Measurements from ENCODE around the gene LAMA5. TPM values are rescaled to one million over a fixed set of nuclear protein-coding genes. Genes with fewer than 3 reads are reported as not detected.
A peak's percentile ranks its signal among the peaks of the same experiment; 100 is the strongest.

The LAMA5 gene
- total RNA-seq, 1 experiment from 2014 or later = 321 TPM

GRCh38 chr20:62381842-62382241 is 14.7 kb upstream of the LAMA5 start:
- ChIA-PET RAD21 (ENCODE audit: low non-redundant PET in 1 of 2, low total read pairs in 2 of 2, uncharacterized antibody in 2 of 2, unreplicated experiment in 2 of 2) (interaction anchor here in 1 of 2 experiments (1.0 kb wide), 1 partner anchor 80 kb away, joined by 8 read pairs; the partner anchor contains the start of gene ADRM1), POLR2A (interaction anchor here (1.0 kb wide), 1 partner anchor 13 kb away, joined by 3 read pairs; no protein-coding TSS in a partner anchor), CTCF (interaction anchor here (0.9 to 1.9 kb wide), 6 partner anchors 8 to 371 kb away, joined by 4 to 25 read pairs (median 10); partner anchors contain the start of gene ADRM1)
- no peaks in the 10 kb centered on the region for H3K27me3 ChIP-seq (ENCODE audit: insufficient read depth, low read length)
- TF ChIP-seq ELF1 (IDR thresholded peaks at IDR 0.05; ENCODE audit: borderline replicate concordance, low read depth) (no peak), FOSL1 (IDR thresholded peaks at IDR 0.05; ENCODE audit: low read depth) (no peak), EGR1 (IDR thresholded peaks at IDR 0.05; ENCODE audit: low read depth) (no peak), CBX3 (IDR thresholded peaks at IDR 0.05; ENCODE audit: low read depth) (no peak), ZNF274 (IDR thresholded peaks at IDR 0.05; ENCODE audit: low read depth, low read length) (no peak), ZFX (IDR thresholded peaks at IDR 0.05) (no peak), ZBTB33 (IDR thresholded peaks at IDR 0.05; ENCODE audit: extremely low read depth, insufficient replicate concordance, low read length) (no peak), SP1 (IDR thresholded peaks at IDR 0.05; ENCODE audit: low read depth) (no peak), CEBPB (IDR thresholded peaks at IDR 0.05; ENCODE audit: low read depth) (no peak)
- TF ChIP-seq, protein P1, sequence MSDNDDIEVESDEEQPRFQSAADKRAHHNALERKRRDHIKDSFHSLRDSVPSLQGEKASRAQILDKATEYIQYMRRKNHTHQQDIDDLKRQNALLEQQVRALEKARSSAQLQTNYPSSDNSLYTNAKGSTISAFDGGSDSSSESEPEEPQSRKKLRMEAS (IDR thresholded peaks at IDR 0.05) = no peak
- TF ChIP-seq, protein P2, sequence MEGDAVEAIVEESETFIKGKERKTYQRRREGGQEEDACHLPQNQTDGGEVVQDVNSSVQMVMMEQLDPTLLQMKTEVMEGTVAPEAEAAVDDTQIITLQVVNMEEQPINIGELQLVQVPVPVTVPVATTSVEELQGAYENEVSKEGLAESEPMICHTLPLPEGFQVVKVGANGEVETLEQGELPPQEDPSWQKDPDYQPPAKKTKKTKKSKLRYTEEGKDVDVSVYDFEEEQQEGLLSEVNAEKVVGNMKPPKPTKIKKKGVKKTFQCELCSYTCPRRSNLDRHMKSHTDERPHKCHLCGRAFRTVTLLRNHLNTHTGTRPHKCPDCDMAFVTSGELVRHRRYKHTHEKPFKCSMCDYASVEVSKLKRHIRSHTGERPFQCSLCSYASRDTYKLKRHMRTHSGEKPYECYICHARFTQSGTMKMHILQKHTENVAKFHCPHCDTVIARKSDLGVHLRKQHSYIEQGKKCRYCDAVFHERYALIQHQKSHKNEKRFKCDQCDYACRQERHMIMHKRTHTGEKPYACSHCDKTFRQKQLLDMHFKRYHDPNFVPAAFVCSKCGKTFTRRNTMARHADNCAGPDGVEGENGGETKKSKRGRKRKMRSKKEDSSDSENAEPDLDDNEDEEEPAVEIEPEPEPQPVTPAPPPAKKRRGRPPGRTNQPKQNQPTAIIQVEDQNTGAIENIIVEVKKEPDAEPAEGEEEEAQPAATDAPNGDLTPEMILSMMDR (IDR thresholded peaks at IDR 0.05 in 2 of 3, conservative IDR thresholded peaks at IDR 0.05 in 1 of 3; ENCODE audit: borderline replicate concordance in 1 of 3, insufficient read depth in 1 of 3, low read depth in 2 of 3, low read length in 2 of 3) = no peak
- no peaks in the 10 kb centered on the region for H3K9me2 ChIP-seq (ENCODE audit: insufficient read depth)
- no peak overlapping the region for H3K4me2 ChIP-seq (ENCODE audit: low read length)
- H3K4me3 ChIP-seq (replicated peaks in 1 of 2; ENCODE audit: low read depth in 1 of 2, low read length in 2 of 2) = no peak overlapping the region
- intact Hi-C loops (cut with micrococcal nuclease) = loop anchor here (1.0 to 5.0 kb wide), 2 partner anchors 80 to 370 kb away; partner anchors contain the start of gene ADRM1
- no peak overlapping the region for H3K9ac ChIP-seq (ENCODE audit: low read length)
- no peaks in the 10 kb centered on the region for H3K9me3 ChIP-seq (ENCODE audit: control insufficient read depth in 1 of 2, insufficient read depth in 1 of 2, low read depth in 1 of 2, low read length in 2 of 2)
- peak overlapping the region; percentile 43; the same call in 1 of the 2 replicates for H3K27ac ChIP-seq (ENCODE audit: low read depth, low read length)
- no peak overlapping the region for H2AFZ ChIP-seq (ENCODE audit: low read depth, low read length, poor library complexity, severe bottlenecking)
- H3K4me1 ChIP-seq (ENCODE audit: control insufficient read depth in 1 of 2, insufficient read depth in 2 of 2, low read length in 2 of 2) = peaks cover 23 to 44% of the 10 kb centered on the region in 2 experiments
- BruUV-seq (replicated peaks) = no TSS peak
- H3K36me3 ChIP-seq (ENCODE audit: control insufficient read depth in 1 of 2, insufficient read depth in 2 of 2, low read length in 2 of 2) = peaks cover 0 to 5% of the 10 kb centered on the region in 2 experiments; a peak in 1 of 4 replicates
- DNase-seq (ENCODE audit: low read depth, low spot score) (no peak), ATAC-seq (no peak)
- peaks cover 34% of the 10 kb centered on the region for H3K79me2 ChIP-seq (ENCODE audit: insufficient read depth, low read length)
- no peaks in the 10 kb centered on the region for H4K20me1 ChIP-seq (ENCODE audit: insufficient read depth)
